Hepatocyte (in vitro differentiated cells): Measurements from ENCODE around the gene PLCG1. TPM values are rescaled to one million over a fixed set of nuclear protein-coding genes. Genes with fewer than 3 reads are reported as not detected.

Experiments
- DNase-seq: peaks from one replicate; pipeline ENCODE4 v3.0.0-alpha.2; 2016; ENCODE audit warnings: low spot score
- H2AFZ ChIP-seq: fragments of 200-600 bp; sonication (generic); 2 replicates; pipeline ENCODE4 v1.6.0; 2016; ENCODE audit warnings: antibody characterized with exemption, mild to moderate bottlenecking
- H3K27ac ChIP-seq: fragments of 200-600 bp; sonication (generic); 2 replicates; pipeline ENCODE4 v1.5.1; 2016; ENCODE audit warnings: mild to moderate bottlenecking
- H3K27me3 ChIP-seq: fragments of 200-600 bp; sonication (generic); 2 replicates; pipeline ENCODE4 v1.6.1; 2016
- H3K36me3 ChIP-seq: fragments of 200-600 bp; sonication (generic); replicated peaks from 2 replicates; pipeline ENCODE4 v1.5.1; 2016; ENCODE audit warnings: low read depth; ENCODE audit not compliant: insufficient read depth
- H3K4me1 ChIP-seq: fragments of 200-600 bp; sonication (generic); 2 replicates; pipeline ENCODE4 v1.5.1; 2016; ENCODE audit warnings: mild to moderate bottlenecking, moderate library complexity; ENCODE audit not compliant: insufficient read depth
- H3K4me2 ChIP-seq: fragments of 200-600 bp; sonication (generic); 2 replicates; pipeline ENCODE4 v1.6.0; 2016
- H3K4me3 ChIP-seq: fragments of 200-600 bp; sonication (generic); 2 replicates; pipeline ENCODE4 v1.5.1; 2016; ENCODE audit warnings: mild to moderate bottlenecking
- H3K79me2 ChIP-seq: fragments of 200-600 bp; sonication (generic); 2 replicates; pipeline ENCODE4 v1.6.0; 2017; ENCODE audit warnings: mild to moderate bottlenecking
- H3K9me2 ChIP-seq: fragments of 200-600 bp; sonication (generic); replicated peaks from 2 replicates; pipeline ENCODE4 v1.6.0; 2017; ENCODE audit warnings: mild to moderate bottlenecking; ENCODE audit not compliant: insufficient read depth
- H3K9me3 ChIP-seq: fragments of 200-600 bp; sonication (generic); 2 replicates; pipeline ENCODE4 v1.5.1; 2016; ENCODE audit warnings: low read depth, mild to moderate bottlenecking
- H4K20me1 ChIP-seq: fragments of 200-600 bp; sonication (generic); 2 replicates; pipeline ENCODE4 v1.6.0; 2016; ENCODE audit warnings: mild to moderate bottlenecking; ENCODE audit not compliant: insufficient read depth, poor library complexity, severe bottlenecking
- EZH2 ChIP-seq: fragments of 200-600 bp; sonication (generic); IDR thresholded peaks from 2 replicates; pipeline ENCODE4 v1.6.1; 2016; ENCODE audit warnings: antibody characterized with exemption, mild to moderate bottlenecking, borderline replicate concordance
- EZH2phosphoT487 ChIP-seq: fragments of 200-600 bp; sonication (generic); IDR thresholded peaks from one replicate; pipeline ENCODE4 v1.6.1; 2018; ENCODE audit warnings: antibody characterized with exemption, mild to moderate bottlenecking, low read depth, moderate library complexity; ENCODE audit not compliant: unreplicated experiment, severe bottlenecking
- WGBS: methylation state at CpG from one replicate; pipeline ENCODE4 v1.1.6; 2016; ENCODE audit warnings: low lambda C conversion rate; ENCODE audit errors: missing lambda C conversion rate; 5-methylcytosine and 5-hydroxymethylcytosine counted together
- polyA plus RNA-seq: library from polyadenylated mRNA; unstranded; fragments of >200 nt; fragmentation: Nextera tagmentation; extraction: Ambion mirVana; gene quantifications from 2 replicates; pipeline ENCODE4 v1.2.1, GENCODE V29; 2016
- total RNA-seq: library from RNA; depleted of rRNA; stranded (reverse); fragments of >200 nt; gene quantifications from 2 replicates; pipeline ENCODE4 v1.2.3, GENCODE V29; 2014
- TF ChIP-seq, protein P1 (sequence below): fragments of 200-600 bp; sonication (generic); IDR thresholded peaks from 2 replicates; pipeline ENCODE4 v1.5.1; 2016; ENCODE audit warnings: antibody characterized with exemption, mild to moderate bottlenecking; ENCODE audit not compliant: poor library complexity

PLCG1 gene
- total and polyA plus RNA-seq, 2 experiments from 2014 or later = 52.7 to 73.2 TPM

DNA sequence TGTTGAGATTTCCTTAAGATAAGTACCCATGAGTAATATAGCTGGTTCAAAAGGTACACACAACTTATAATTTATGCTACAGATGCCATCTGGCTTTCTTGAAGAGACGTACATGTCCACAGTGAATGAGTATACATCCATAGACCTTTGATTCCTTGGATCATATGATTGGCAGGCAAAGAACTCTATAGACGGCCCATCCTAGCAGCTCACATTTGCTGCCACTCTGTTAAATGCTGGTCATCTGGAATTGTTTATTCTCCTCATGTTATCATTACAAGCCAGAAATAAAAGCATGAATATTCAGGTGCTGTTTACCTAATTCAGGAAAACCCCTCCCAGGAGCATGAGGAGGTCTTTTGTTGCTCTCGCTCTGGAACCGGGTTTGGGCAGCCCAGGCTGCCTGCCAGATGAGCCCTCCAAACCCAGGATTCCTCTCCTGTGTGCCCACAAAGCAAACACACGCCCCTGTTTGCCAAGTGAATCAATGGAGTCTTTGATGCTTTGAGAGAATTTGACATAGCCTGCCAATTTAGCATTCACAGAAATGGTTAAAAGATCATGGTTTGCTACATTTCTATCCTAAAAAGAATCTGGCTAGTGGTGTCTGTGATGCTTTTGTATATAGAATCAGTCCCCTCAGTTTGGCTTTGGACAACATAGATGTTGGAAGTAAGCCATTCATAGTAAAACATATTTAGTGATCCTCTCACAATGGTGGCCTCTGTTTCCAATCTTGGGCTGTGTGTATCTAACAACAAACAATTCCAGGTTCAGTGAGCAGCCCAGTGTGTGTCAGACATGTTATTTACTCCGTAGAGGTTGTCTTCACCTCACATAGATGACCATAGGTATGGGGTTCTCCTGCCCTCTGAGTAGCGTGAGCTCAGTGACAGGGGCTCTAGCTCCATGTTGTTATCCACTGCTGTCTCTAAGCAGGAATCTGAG is 17.5 kb upstream of the PLCG1 start:
- no peak overlapping the region for H3K4me2 ChIP-seq
- TF ChIP-seq, protein P1, sequence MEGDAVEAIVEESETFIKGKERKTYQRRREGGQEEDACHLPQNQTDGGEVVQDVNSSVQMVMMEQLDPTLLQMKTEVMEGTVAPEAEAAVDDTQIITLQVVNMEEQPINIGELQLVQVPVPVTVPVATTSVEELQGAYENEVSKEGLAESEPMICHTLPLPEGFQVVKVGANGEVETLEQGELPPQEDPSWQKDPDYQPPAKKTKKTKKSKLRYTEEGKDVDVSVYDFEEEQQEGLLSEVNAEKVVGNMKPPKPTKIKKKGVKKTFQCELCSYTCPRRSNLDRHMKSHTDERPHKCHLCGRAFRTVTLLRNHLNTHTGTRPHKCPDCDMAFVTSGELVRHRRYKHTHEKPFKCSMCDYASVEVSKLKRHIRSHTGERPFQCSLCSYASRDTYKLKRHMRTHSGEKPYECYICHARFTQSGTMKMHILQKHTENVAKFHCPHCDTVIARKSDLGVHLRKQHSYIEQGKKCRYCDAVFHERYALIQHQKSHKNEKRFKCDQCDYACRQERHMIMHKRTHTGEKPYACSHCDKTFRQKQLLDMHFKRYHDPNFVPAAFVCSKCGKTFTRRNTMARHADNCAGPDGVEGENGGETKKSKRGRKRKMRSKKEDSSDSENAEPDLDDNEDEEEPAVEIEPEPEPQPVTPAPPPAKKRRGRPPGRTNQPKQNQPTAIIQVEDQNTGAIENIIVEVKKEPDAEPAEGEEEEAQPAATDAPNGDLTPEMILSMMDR = no peak
- TF ChIP-seq EZH2 = no peak
- TF ChIP-seq EZH2phosphoT487 = no peak
- H3K9me3 ChIP-seq = no peaks in the 10 kb centered on the region
- no peaks in the 10 kb centered on the region for H3K36me3 ChIP-seq
- H4K20me1 ChIP-seq = no peaks in the 10 kb centered on the region
- no peaks in the 10 kb centered on the region for H3K9me2 ChIP-seq
- H3K27ac ChIP-seq = peak overlapping the region; percentile 42
- no peak overlapping the region for H3K4me3 ChIP-seq
- 78% methylated on average over 7 of the region's 7 CpGs for WGBS
- H3K79me2 ChIP-seq = peaks cover 3% of the 10 kb centered on the region
- no peaks in the 10 kb centered on the region for H3K4me1 ChIP-seq
- no peak for DNase-seq
- no peaks in the 10 kb centered on the region for H3K27me3 ChIP-seq
- H2AFZ ChIP-seq = no peak overlapping the region

DNA sequence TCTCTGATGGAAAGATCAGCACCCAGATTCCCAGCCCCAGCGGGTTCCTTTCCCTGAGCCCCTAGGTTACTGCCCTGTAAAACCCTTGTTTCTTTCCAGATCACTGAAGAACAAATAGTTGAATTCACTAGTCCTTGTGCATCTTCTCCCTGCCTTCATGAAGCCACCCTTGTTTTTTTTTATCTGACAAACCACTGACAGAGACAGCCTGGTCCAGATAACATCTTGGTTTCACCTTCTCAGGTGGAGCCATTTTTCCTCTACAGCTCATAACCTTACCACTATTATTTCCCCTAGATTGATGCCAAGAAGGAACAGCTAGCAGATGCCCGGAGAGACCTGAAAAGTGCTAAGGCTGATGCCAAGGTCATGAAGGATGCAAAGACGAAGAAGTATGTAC is 15.9 kb upstream of the PLCG1 start:
- no peaks in the 10 kb centered on the region for H3K4me1 ChIP-seq
- no peaks in the 10 kb centered on the region for H3K79me2 ChIP-seq
- no peak for DNase-seq
- no peak overlapping the region for H3K4me3 ChIP-seq
- no peaks in the 10 kb centered on the region for H3K36me3 ChIP-seq
- H4K20me1 ChIP-seq = no peaks in the 10 kb centered on the region
- no peaks in the 10 kb centered on the region for H3K9me3 ChIP-seq
- H2AFZ ChIP-seq = no peak overlapping the region
- TF ChIP-seq EZH2 = no peak
- TF ChIP-seq, protein P1 = no peak
- TF ChIP-seq EZH2phosphoT487 = no peak
- no peaks in the 10 kb centered on the region for H3K9me2 ChIP-seq
- no peak overlapping the region for H3K27ac ChIP-seq
- no peaks in the 10 kb centered on the region for H3K27me3 ChIP-seq
- WGBS = 95% methylated on average over 3 of the region's 3 CpGs
- no peak overlapping the region for H3K4me2 ChIP-seq

DNA sequence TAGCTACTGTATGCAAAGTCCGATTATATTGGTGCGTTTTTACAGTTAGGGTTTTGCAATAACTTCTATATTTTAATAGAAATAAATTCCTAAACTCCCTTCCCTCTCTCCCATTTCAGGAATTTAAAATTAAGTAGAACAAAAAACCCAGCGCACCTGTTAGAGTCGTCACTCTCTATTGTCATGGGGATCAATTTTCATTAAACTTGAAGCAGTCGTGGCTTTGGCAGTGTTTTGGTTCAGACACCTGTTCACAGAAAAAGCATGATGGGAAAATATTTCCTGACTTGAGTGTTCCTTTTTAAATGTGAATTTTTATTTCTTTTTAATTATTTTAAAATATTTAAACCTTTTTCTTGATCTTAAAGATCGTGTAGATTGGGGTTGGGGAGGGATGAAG is 13.7 kb upstream of the PLCG1 start:
- H3K4me3 ChIP-seq = no peak overlapping the region
- no peak overlapping the region for H2AFZ ChIP-seq
- peak overlapping the region; percentile 45 for H3K27ac ChIP-seq
- no peak for DNase-seq
- WGBS = 96% methylated on average over 6 of the region's 6 CpGs
- H4K20me1 ChIP-seq = no peaks in the 10 kb centered on the region
- H3K27me3 ChIP-seq = no peaks in the 10 kb centered on the region
- no peaks in the 10 kb centered on the region for H3K9me3 ChIP-seq
- no peaks in the 10 kb centered on the region for H3K4me1 ChIP-seq
- H3K79me2 ChIP-seq = no peaks in the 10 kb centered on the region
- H3K36me3 ChIP-seq = no peaks in the 10 kb centered on the region
- no peaks in the 10 kb centered on the region for H3K9me2 ChIP-seq
- H3K4me2 ChIP-seq = no peak overlapping the region
- TF ChIP-seq, protein P1 = no peak
- TF ChIP-seq EZH2phosphoT487 (no peak), EZH2 (no peak)
